SK-N-SH (cell line): ENCODE measurements around the gene PRICKLE4. TPM values are rescaled to one million over a fixed set of nuclear protein-coding genes. Genes with fewer than 3 reads are reported as not detected.

ENCODE experiments used
- CTCF ChIA-PET: fragments of 300-600, 350-600 bp; formaldehyde crosslinking; extraction: SDS; loops from one replicate; lab custom pipeline; 2021; lab: Yijun Ruan, JAX
- POLR2A ChIA-PET: fragments of 350-600 bp; sonication (Branson Sonifier 250); formaldehyde crosslinking; extraction: SDS; loops from one replicate; lab custom pipeline; 2020; ENCODE audit warnings: antibody characterized with exemption, inconsistent platforms; lab: Yijun Ruan, JAX
- DNase-seq: peaks from one replicate; pipeline ENCODE4 v3.0.0; 2012
- H2AFZ ChIP-seq: fragments of 200-600 bp; sonication (generic); 2 replicates; pipeline ENCODE4 v1.8.1; 2016; ENCODE audit warnings: antibody characterized with exemption, mild to moderate bottlenecking, low read depth
- H3F3A ChIP-seq: fragments of 200-600 bp; sonication (generic); replicated peaks from 2 replicates; pipeline ENCODE3; 2016; ENCODE audit warnings: antibody characterized with exemption, mild to moderate bottlenecking; ENCODE audit not compliant: insufficient read depth
- H3K27ac ChIP-seq, 2 experiments: fragments of 200-500 bp in 1 of 2; fragments of 200-600 bp in 1 of 2; sonication (Bioruptor generic) in 1 of 2; sonication (generic), shearing (Covaris generic) in 1 of 2; 2 replicates each; pipeline versions ENCODE4 v1.5.1 to v1.6.1; 2014 to 2016; ENCODE audit warnings: low read depth in 2 of 2, inconsistent platforms in 1 of 2, low read length in 1 of 2, mild to moderate bottlenecking in 1 of 2, mixed read lengths in 1 of 2
- H3K27me3 ChIP-seq: fragments of 200-600 bp; sonication (generic), shearing (Covaris generic); 2 replicates; pipeline ENCODE4 v1.6.1; 2016; ENCODE audit warnings: mixed run types; ENCODE audit not compliant: insufficient read depth
- H3K36me3 ChIP-seq, 2 experiments: fragments of 200-500 bp in 1 of 2; fragments of 200-600 bp in 1 of 2; sonication (Bioruptor generic) in 1 of 2; sonication (generic) in 1 of 2; replicated peaks in 1 of 2; 2 replicates each; pipeline versions ENCODE3 to v1.5.1; 2014 to 2016; ENCODE audit warnings: low read length in 1 of 2, mild to moderate bottlenecking in 1 of 2; ENCODE audit not compliant: insufficient read depth in 2 of 2, control insufficient read depth in 1 of 2
- H3K4me1 ChIP-seq, 2 experiments: fragments of 200-500 bp in 1 of 2; fragments of 200-600 bp in 1 of 2; sonication (Bioruptor generic) in 1 of 2; sonication (generic), shearing (Covaris generic) in 1 of 2; 2 replicates each; pipeline versions ENCODE4 v1.5.1 to v1.6.1; 2014 to 2016; ENCODE audit warnings: low read depth in 1 of 2, low read length in 1 of 2, mixed run types in 1 of 2; ENCODE audit not compliant: insufficient read depth in 2 of 2, control insufficient read depth in 1 of 2
- H3K4me2 ChIP-seq: fragments of 200-600 bp; sonication (generic), shearing (Covaris generic); 2 replicates; pipeline ENCODE4 v1.6.1; 2017; ENCODE audit warnings: mixed run types
- H3K4me3 ChIP-seq, 2 experiments: fragments of 200-500 bp in 1 of 2; fragments of 200-600 bp in 1 of 2; sonication (Bioruptor generic) in 1 of 2; sonication (generic), shearing (Covaris generic) in 1 of 2; 2 replicates each; pipeline versions ENCODE4 v1.5.1 to v1.8.1; 2014 to 2016; ENCODE audit warnings: low read depth in 2 of 2, inconsistent platforms in 1 of 2, low read length in 1 of 2, mild to moderate bottlenecking in 1 of 2, mixed read lengths in 1 of 2, moderate library complexity in 1 of 2
- H3K79me2 ChIP-seq: fragments of 200-600 bp; sonication (generic); 2 replicates; pipeline ENCODE4 v1.8.1; 2017; ENCODE audit warnings: mild to moderate bottlenecking; ENCODE audit not compliant: insufficient read depth
- H3K9ac ChIP-seq: fragments of 200-600 bp; sonication (generic); 2 replicates; pipeline ENCODE4 v1.6.1; 2017; ENCODE audit warnings: mixed run types
- H3K9me2 ChIP-seq: fragments of 200-600 bp; sonication (generic); 2 replicates; pipeline ENCODE4 v1.6.1; 2017; ENCODE audit warnings: mixed run types
- H3K9me3 ChIP-seq: fragments of 200-600 bp; sonication (generic); 2 replicates; pipeline ENCODE4 v1.6.1; 2017; ENCODE audit warnings: mixed run types, mild to moderate bottlenecking, moderate library complexity
- H4K20me1 ChIP-seq: fragments of 200-600 bp; sonication (generic); 2 replicates; pipeline ENCODE4 v1.6.1; 2017; ENCODE audit warnings: mild to moderate bottlenecking, mixed run types; ENCODE audit not compliant: insufficient read depth
- CHD2 ChIP-seq: fragments of 150-350 bp; IDR thresholded peaks from 2 replicates; pipeline ENCODE4 v1.6.1; 2018; ENCODE audit warnings: low read length; ENCODE audit not compliant: partially characterized antibody
- EP300 ChIP-seq, 2 experiments: IDR thresholded peaks; 2 replicates each; pipeline versions ENCODE4 v1.4.0 to v1.6.1; 2012; ENCODE audit warnings: borderline replicate concordance in 1 of 2, low read depth in 1 of 2, low read length in 1 of 2
- EZH2phosphoT487 ChIP-seq: fragments of 200-600 bp; sonication (generic); IDR thresholded peaks from 2 replicates; pipeline ENCODE4 v1.6.1; 2017; ENCODE audit warnings: low read depth, mixed run types, mild to moderate bottlenecking, antibody characterized with exemption, moderate library complexity, borderline replicate concordance
- FOSL2 ChIP-seq: IDR thresholded peaks from 2 replicates; pipeline ENCODE4 v1.4.0; 2012; ENCODE audit warnings: low read depth, mild to moderate bottlenecking, moderate library complexity, borderline replicate concordance
- FOXJ3 ChIP-seq: sonication (generic); formaldehyde crosslinking; IDR thresholded peaks from 2 replicates; pipeline ENCODE4 v1.5.1; 2020; ENCODE audit warnings: mild to moderate bottlenecking, missing genetic modification reagents
- FOXM1 ChIP-seq: IDR thresholded peaks from 2 replicates; pipeline ENCODE4 v1.4.0; 2012; ENCODE audit warnings: low read depth, mild to moderate bottlenecking
- GATA2 ChIP-seq: sonication (generic); formaldehyde crosslinking; IDR thresholded peaks from 2 replicates; pipeline ENCODE4 v1.5.0; 2020; ENCODE audit warnings: mild to moderate bottlenecking, missing genetic modification reagents
- JUND ChIP-seq: IDR thresholded peaks from 2 replicates; pipeline ENCODE4 v1.4.0; 2012
- NRF1 ChIP-seq: IDR thresholded peaks from 2 replicates; pipeline ENCODE4 v1.6.1; 2012; ENCODE audit warnings: low read depth, mild to moderate bottlenecking, low read length
- POLR2AphosphoS5 ChIP-seq: IDR thresholded peaks from 2 replicates; pipeline ENCODE4 v1.6.1; 2012; ENCODE audit warnings: low read depth, low read length
- RFX5 ChIP-seq: IDR thresholded peaks from 2 replicates; pipeline ENCODE4 v1.6.1; 2012; ENCODE audit warnings: mild to moderate bottlenecking, improper control_type of control experiment, low read length
- SIN3A ChIP-seq: IDR thresholded peaks from 2 replicates; pipeline ENCODE4 v1.6.1; 2012; ENCODE audit warnings: low read depth, mild to moderate bottlenecking, low read length, moderate library complexity, borderline replicate concordance
- SMC3 ChIP-seq: IDR thresholded peaks from 2 replicates; pipeline ENCODE4 v1.6.1; 2012; ENCODE audit warnings: low read depth, low read length, improper control_type of control experiment
- TAF1 ChIP-seq: IDR thresholded peaks from 2 replicates; pipeline ENCODE4 v1.6.1; 2012; ENCODE audit warnings: low read depth, mild to moderate bottlenecking, low read length, moderate library complexity, borderline replicate concordance
- TCF12 ChIP-seq: IDR thresholded peaks from 2 replicates; pipeline ENCODE4 v1.4.0; 2012
- WGBS: methylation state at CpG from one replicate; pipeline ENCODE4 v1.1.6; 2017; ENCODE audit warnings: low lambda C conversion rate; 5-methylcytosine and 5-hydroxymethylcytosine counted together
- polyA plus RNA-seq, 3 experiments: library from polyadenylated mRNA; depleted of rRNA; stranded (reverse); fragments of >200 nt; gene quantifications; 2 replicates each; pipeline ENCODE4 v1.2.3, GENCODE V29; 2012
- TF ChIP-seq, protein P1 (sequence below): IDR thresholded peaks from 2 replicates; pipeline ENCODE4 v1.6.1; 2012; ENCODE audit warnings: mild to moderate bottlenecking, low read depth, low read length, moderate library complexity
- TF ChIP-seq, protein P2 (sequence below): IDR thresholded peaks from 2 replicates; pipeline ENCODE4 v1.4.0; 2012; ENCODE audit warnings: low read depth
- TF ChIP-seq, protein P3 (sequence below): fragments of 150-350 bp; IDR thresholded peaks from 2 replicates; pipeline ENCODE4 v1.6.1; 2016; ENCODE audit warnings: mild to moderate bottlenecking, low read depth, low read length

Gene PRICKLE4
- polyA plus RNA-seq, 1 of the 3 experiments (the other 2 are of a cell fraction), result 3.9 TPM

DNA sequence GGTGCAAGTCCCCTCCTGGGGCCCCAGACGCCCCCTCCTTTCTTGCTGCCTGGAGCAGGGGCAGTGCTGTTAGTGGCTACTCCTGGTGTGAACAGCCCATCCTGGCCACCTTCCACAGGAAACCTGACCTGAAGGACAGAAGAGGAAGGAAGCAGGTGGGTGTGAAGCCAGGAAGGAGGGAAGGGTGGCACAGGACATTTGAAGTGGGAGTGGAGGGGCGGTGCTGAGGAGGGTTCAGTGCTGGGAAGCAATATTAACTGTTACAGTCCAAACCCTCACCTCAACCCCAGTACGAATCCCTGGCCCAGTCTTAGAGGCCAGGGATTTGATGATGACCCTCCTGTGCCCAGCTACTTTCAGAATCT, 766 bp downstream of the PRICKLE4 start:
- H3K79me2 ChIP-seq, result peaks cover 13% of the 10 kb centered on the region
- peaks cover 8 to 15% of the 10 kb centered on the region in 2 experiments for H3K36me3 ChIP-seq
- H3K27me3 ChIP-seq, result no peaks in the 10 kb centered on the region
- H4K20me1 ChIP-seq, result no peaks in the 10 kb centered on the region
- ChIA-PET CTCF (interaction anchor here (0.7 to 8.9 kb wide), 8 partner anchors 11 to 413 kb away, joined by 3 to 118 read pairs (median 3); partner anchors contain the start of gene TFEB), POLR2A (interaction anchor here (1.6 kb wide), 1 partner anchor 48 kb away, joined by 8 read pairs; no protein-coding TSS in a partner anchor)
- WGBS, result 61% methylated on average over 3 of the region's 3 CpGs
- peak overlapping the region; percentile 99 for H3K4me2 ChIP-seq
- H2AFZ ChIP-seq, result no peak overlapping the region
- peak overlapping the region; percentile 52 to 77 for H3K4me3 ChIP-seq
- no peak for DNase-seq
- H3K4me1 ChIP-seq, result peaks cover 14 to 23% of the 10 kb centered on the region in 2 experiments; a peak in 2 of 4 replicates
- H3K9ac ChIP-seq, result peak overlapping the region; percentile 69
- no peaks in the 10 kb centered on the region for H3F3A ChIP-seq
- no peaks in the 10 kb centered on the region for H3K9me2 ChIP-seq
- no peaks in the 10 kb centered on the region for H3K9me3 ChIP-seq
- H3K27ac ChIP-seq, result peak overlapping the region in 1 of 2 experiments; percentile 22; a peak in 3 of 4 replicates
- no peak for TF ChIP-seq NRF1
- no peak for TF ChIP-seq RFX5
- no peak for TF ChIP-seq POLR2AphosphoS5
- TF ChIP-seq EZH2phosphoT487, result no peak
- no peak for TF ChIP-seq FOXM1
- TF ChIP-seq, protein P1, sequence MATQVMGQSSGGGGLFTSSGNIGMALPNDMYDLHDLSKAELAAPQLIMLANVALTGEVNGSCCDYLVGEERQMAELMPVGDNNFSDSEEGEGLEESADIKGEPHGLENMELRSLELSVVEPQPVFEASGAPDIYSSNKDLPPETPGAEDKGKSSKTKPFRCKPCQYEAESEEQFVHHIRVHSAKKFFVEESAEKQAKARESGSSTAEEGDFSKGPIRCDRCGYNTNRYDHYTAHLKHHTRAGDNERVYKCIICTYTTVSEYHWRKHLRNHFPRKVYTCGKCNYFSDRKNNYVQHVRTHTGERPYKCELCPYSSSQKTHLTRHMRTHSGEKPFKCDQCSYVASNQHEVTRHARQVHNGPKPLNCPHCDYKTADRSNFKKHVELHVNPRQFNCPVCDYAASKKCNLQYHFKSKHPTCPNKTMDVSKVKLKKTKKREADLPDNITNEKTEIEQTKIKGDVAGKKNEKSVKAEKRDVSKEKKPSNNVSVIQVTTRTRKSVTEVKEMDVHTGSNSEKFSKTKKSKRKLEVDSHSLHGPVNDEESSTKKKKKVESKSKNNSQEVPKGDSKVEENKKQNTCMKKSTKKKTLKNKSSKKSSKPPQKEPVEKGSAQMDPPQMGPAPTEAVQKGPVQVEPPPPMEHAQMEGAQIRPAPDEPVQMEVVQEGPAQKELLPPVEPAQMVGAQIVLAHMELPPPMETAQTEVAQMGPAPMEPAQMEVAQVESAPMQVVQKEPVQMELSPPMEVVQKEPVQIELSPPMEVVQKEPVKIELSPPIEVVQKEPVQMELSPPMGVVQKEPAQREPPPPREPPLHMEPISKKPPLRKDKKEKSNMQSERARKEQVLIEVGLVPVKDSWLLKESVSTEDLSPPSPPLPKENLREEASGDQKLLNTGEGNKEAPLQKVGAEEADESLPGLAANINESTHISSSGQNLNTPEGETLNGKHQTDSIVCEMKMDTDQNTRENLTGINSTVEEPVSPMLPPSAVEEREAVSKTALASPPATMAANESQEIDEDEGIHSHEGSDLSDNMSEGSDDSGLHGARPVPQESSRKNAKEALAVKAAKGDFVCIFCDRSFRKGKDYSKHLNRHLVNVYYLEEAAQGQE, result no peak
- TF ChIP-seq SMC3, result no peak
- TF ChIP-seq CHD2, result no peak
- no peak for TF ChIP-seq FOXJ3 (CRISPR knock-in tag)
- TF ChIP-seq, protein P2, sequence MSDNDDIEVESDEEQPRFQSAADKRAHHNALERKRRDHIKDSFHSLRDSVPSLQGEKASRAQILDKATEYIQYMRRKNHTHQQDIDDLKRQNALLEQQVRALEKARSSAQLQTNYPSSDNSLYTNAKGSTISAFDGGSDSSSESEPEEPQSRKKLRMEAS, result no peak
- TF ChIP-seq TCF12, result no peak
- TF ChIP-seq TAF1, result no peak
- no peak for TF ChIP-seq SIN3A
- TF ChIP-seq FOSL2, result no peak
- TF ChIP-seq JUND, result no peak
- no peak for TF ChIP-seq GATA2 (CRISPR knock-in tag)
- no peak for TF ChIP-seq EP300 (IDR thresholded peaks at IDR 0.05; ENCODE audit: borderline replicate concordance in 1 of 2, low read depth in 1 of 2, low read length in 1 of 2)
- TF ChIP-seq, protein P3, sequence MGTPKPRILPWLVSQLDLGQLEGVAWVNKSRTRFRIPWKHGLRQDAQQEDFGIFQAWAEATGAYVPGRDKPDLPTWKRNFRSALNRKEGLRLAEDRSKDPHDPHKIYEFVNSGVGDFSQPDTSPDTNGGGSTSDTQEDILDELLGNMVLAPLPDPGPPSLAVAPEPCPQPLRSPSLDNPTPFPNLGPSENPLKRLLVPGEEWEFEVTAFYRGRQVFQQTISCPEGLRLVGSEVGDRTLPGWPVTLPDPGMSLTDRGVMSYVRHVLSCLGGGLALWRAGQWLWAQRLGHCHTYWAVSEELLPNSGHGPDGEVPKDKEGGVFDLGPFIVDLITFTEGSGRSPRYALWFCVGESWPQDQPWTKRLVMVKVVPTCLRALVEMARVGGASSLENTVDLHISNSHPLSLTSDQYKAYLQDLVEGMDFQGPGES, result no peak
